Smooth muscle cell (in vitro differentiated cells): ENCODE results near the gene KLHDC8A. TPM values are rescaled to one million over a fixed set of nuclear protein-coding genes. Genes with fewer than 3 reads are reported as not detected.
A peak's percentile ranks its signal among the peaks of the same experiment; 100 is the strongest.

Experiments
- DNase-seq: peaks from one replicate; lab custom pipeline; 2025; ENCODE audit not compliant: unreplicated experiment; lab: John Stamatoyannopoulos, UW
- H2AFZ ChIP-seq: fragments of 200-600 bp; sonication (generic); 2 replicates; pipeline ENCODE4 v1.6.0; 2016; ENCODE audit warnings: antibody characterized with exemption, low read depth, mild to moderate bottlenecking
- H3F3A ChIP-seq: fragments of 200-600 bp; sonication (generic); 2 replicates; pipeline ENCODE4 v1.6.0; 2017; ENCODE audit warnings: antibody characterized with exemption, low read depth
- H3K27ac ChIP-seq: fragments of 200-600 bp; sonication (generic); 2 replicates; pipeline ENCODE4 v1.5.1; 2016; ENCODE audit warnings: low read depth, mild to moderate bottlenecking
- H3K27me3 ChIP-seq: fragments of 200-600 bp; sonication (generic); 2 replicates; pipeline ENCODE4 v1.6.1; 2016; ENCODE audit warnings: low read depth, mild to moderate bottlenecking
- H3K36me3 ChIP-seq: fragments of 200-600 bp; sonication (generic); 2 replicates; pipeline ENCODE4 v1.5.1; 2016; ENCODE audit warnings: low read depth
- H3K4me1 ChIP-seq: fragments of 200-600 bp; sonication (generic); 2 replicates; pipeline ENCODE4 v1.5.1; 2016; ENCODE audit warnings: low read depth
- H3K4me2 ChIP-seq: fragments of 200-600 bp; sonication (generic); 2 replicates; pipeline ENCODE4 v1.6.0; 2016; ENCODE audit warnings: mild to moderate bottlenecking
- H3K4me3 ChIP-seq: fragments of 200-600 bp; sonication (generic); 2 replicates; pipeline ENCODE4 v1.5.1; 2016; ENCODE audit warnings: mild to moderate bottlenecking
- H3K79me2 ChIP-seq: fragments of 200-600 bp; sonication (generic); 2 replicates; pipeline ENCODE4 v1.6.0; 2016; ENCODE audit warnings: low read depth, mild to moderate bottlenecking
- H3K9ac ChIP-seq: fragments of 200-600 bp; sonication (generic); 2 replicates; pipeline ENCODE4 v1.6.0; 2016; ENCODE audit warnings: low read depth
- H3K9me3 ChIP-seq: fragments of 200-600 bp; sonication (generic); replicated peaks from 2 replicates; pipeline ENCODE4 v1.5.1; 2016; ENCODE audit warnings: low read depth
- H4K20me1 ChIP-seq: fragments of 200-600 bp; sonication (generic); 2 replicates; pipeline ENCODE4 v1.6.0; 2016; ENCODE audit warnings: low read depth
- CTCF ChIP-seq: fragments of 200-600 bp; sonication (generic); IDR thresholded peaks from 2 replicates; pipeline ENCODE4 v1.5.1; 2017; ENCODE audit warnings: borderline replicate concordance, mild to moderate bottlenecking, antibody characterized with exemption; ENCODE audit not compliant: insufficient read depth, poor library complexity, severe bottlenecking
- WGBS: methylation state at CpG from one replicate; pipeline ENCODE4 v1.1.7; 2016; ENCODE audit warnings: low lambda C conversion rate; 5-methylcytosine and 5-hydroxymethylcytosine counted together
- polyA plus RNA-seq: library from polyadenylated mRNA; unstranded; fragments of >200 nt; fragmentation: Nextera tagmentation; extraction: Ambion mirVana; gene quantifications from 2 replicates; pipeline ENCODE4 v1.2.1, GENCODE V29; 2016
- total RNA-seq: library from RNA; depleted of rRNA; stranded (reverse); fragments of >200 nt; gene quantifications from 2 replicates; pipeline ENCODE4 v1.2.3, GENCODE V29; 2014

Gene KLHDC8A
- total and polyA plus RNA-seq, 2 experiments from 2014 or later, result 0.33 TPM; not detected in 1

DNA sequence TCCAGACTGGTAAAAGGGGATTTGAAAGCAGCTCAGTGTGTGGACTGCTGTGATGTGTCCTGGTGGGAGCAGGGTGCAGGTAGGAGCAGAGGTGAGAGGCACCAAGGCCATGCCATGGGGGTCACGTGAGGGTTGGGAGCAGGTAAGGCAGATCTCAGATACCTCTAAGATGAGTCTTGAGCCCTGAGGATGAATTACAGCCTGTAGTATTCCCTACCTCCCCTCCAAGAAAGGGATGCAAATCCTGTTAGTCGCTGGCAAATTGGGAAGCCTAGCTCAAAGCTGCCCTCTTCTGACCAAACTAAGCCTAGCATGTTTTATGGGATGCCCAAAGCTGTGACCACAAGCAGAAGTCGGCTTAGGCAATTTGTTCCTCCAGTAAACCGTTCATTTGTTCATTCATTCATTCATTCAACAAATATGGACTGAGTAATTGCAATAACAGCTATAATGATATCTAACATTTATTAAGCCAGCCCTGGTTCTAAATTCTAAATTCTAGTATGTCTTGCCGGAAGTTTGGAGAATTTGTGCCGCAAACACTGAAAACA is 31.3 kb downstream of the KLHDC8A start:
- peak; percentile 32 for DNase-seq
- no peaks in the 10 kb centered on the region for H3K27me3 ChIP-seq
- 43% methylated on average over 6 of the region's 6 CpGs for WGBS
- H3F3A ChIP-seq, result no peaks in the 10 kb centered on the region
- H3K4me2 ChIP-seq, result peak overlapping the region; percentile 60
- H3K9ac ChIP-seq, result no peak overlapping the region
- H3K27ac ChIP-seq, result peak overlapping the region; percentile 53
- TF ChIP-seq CTCF, result peak; percentile 72
- H4K20me1 ChIP-seq, result peaks cover 10% of the 10 kb centered on the region
- H3K79me2 ChIP-seq, result peaks cover 8% of the 10 kb centered on the region
- no peaks in the 10 kb centered on the region for H3K9me3 ChIP-seq
- H3K4me1 ChIP-seq, result peaks cover 10% of the 10 kb centered on the region
- H3K4me3 ChIP-seq, result no peak overlapping the region
- no peaks in the 10 kb centered on the region for H3K36me3 ChIP-seq
- H2AFZ ChIP-seq, result no peak overlapping the region

DNA sequence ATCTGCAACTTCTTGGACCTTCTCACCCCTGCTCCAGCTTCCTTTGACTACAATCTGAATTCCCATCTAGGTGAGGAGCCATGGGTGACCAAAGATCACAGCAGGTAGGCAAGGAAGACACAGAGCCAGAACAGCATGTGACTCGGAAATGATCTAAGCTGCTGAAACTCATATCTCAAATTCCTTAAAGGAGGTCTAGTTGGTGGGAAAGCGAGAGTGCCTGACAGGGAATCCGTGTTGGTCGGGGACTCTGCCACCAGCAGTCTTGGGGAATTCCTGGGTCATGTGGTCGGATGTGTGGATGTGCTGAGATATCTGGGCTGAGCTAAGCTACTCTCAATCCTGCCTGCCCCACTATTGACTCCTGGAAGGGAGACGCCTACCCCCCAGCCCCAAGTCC is 31.9 kb downstream of the KLHDC8A start:
- peak overlapping the region; percentile 60 for H3K4me2 ChIP-seq
- 21% methylated on average over 6 of the region's 6 CpGs for WGBS
- H3K27ac ChIP-seq, result peak overlapping the region; percentile 53

DNA sequence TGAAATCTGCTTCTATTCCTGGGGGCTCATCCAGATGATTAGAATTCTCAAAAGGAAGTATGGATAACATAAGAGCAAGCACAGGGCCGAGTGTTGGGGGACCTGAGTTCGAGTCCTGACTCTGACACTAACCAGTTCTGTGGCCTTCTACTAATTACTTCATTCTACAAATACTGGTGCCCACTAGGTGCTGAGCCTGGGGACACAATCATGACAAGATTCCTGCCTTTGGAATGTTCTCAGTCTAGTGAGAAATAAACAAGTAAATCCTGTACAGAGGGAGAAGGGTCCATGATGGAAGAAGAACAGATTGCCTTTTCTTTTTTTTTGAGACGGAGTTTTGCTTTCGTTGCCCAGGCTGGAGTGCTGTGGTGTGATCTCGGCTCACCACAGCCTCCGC is 32.9 kb downstream of the KLHDC8A start:
- no peak overlapping the region for H3K9ac ChIP-seq
- H3K9me3 ChIP-seq, result no peaks in the 10 kb centered on the region
- no peak overlapping the region for H3K4me2 ChIP-seq
- H3F3A ChIP-seq, result no peaks in the 10 kb centered on the region
- no peaks in the 10 kb centered on the region for H3K36me3 ChIP-seq
- 93% methylated on average over 6 of the region's 6 CpGs for WGBS
- peaks cover 20% of the 10 kb centered on the region for H3K4me1 ChIP-seq
- H3K27me3 ChIP-seq, result no peaks in the 10 kb centered on the region
- H3K27ac ChIP-seq, result no peak overlapping the region
- no peak overlapping the region for H3K4me3 ChIP-seq
- peaks cover 25% of the 10 kb centered on the region for H4K20me1 ChIP-seq
- no peak for TF ChIP-seq CTCF
- H2AFZ ChIP-seq, result no peak overlapping the region
- DNase-seq, result no peak
- H3K79me2 ChIP-seq, result peaks cover 24% of the 10 kb centered on the region

More for the DNA sequence above, 31.9 kb downstream of the KLHDC8A start:
- H3K79me2 ChIP-seq, result peaks cover 14% of the 10 kb centered on the region
- H3K9ac ChIP-seq, result no peak overlapping the region
- H3K36me3 ChIP-seq, result no peaks in the 10 kb centered on the region
- TF ChIP-seq CTCF, result no peak
- H2AFZ ChIP-seq, result no peak overlapping the region
- peaks cover 11% of the 10 kb centered on the region for H3K4me1 ChIP-seq
- peaks cover 15% of the 10 kb centered on the region for H4K20me1 ChIP-seq
- H3F3A ChIP-seq, result no peaks in the 10 kb centered on the region
- H3K9me3 ChIP-seq, result no peaks in the 10 kb centered on the region
- no peak for DNase-seq
- no peak overlapping the region for H3K4me3 ChIP-seq
- H3K27me3 ChIP-seq, result no peaks in the 10 kb centered on the region

DNA sequence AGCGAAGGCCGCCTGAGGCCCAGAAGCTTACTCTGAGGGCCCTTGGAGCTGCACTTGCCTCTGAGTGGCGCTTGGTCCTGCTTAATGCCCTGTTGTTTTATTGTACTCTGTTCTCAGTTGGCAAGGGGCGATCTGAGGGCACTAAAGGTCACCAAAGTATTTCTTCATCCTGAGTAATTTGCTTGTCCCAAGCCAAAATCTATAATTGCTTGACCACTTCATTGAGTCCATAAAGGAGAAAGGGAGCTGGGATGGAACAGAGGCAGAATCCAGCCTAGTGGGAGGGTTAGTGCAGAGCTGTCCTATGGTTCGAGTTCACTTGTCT is 34.8 kb downstream of the KLHDC8A start:
- no peak for DNase-seq
- Histone ChIP-seq H3F3A (no peaks in the 10 kb centered on the region), H2AFZ (no peak overlapping the region), H3K4me2 (peak overlapping the region; percentile 94), H3K4me1 (peaks cover 39% of the 10 kb centered on the region), H3K9ac (no peak overlapping the region), H3K27me3 (no peaks in the 10 kb centered on the region), H3K27ac (no peak overlapping the region), H3K4me3 (peak overlapping the region; percentile 83), H3K79me2 (peaks cover 42% of the 10 kb centered on the region), H4K20me1 (peaks cover 44% of the 10 kb centered on the region), H3K36me3 (no peaks in the 10 kb centered on the region), H3K9me3 (no peaks in the 10 kb centered on the region)
- TF ChIP-seq CTCF, result no peak
- 32% methylated on average over 5 of the region's 5 CpGs for WGBS
